ENCODE measurements around the gene ZNF610. TPM values are rescaled to one million over a fixed set of nuclear protein-coding genes. Genes with fewer than 3 reads are reported as not detected.
A peak's percentile ranks its signal among the peaks of the same experiment; 100 is the strongest.
"Not testable (repeated sequence)": the region's sequence is repeated elsewhere in the genome, so short reads cannot be mapped to it uniquely, and the experiment has no call there.

The ZNF610 gene
- 0.50 and 1.1 TPM in 2 replicates for total RNA-seq

GRCh38 chr19:52336117-52336790 is at the start of gene ZNF610:
Gene ZNF610 (plus strand): TSS chr19:52336243. CDS start chr19:52349173, 12,930 bp downstream.
- intact Hi-C loops (cut with micrococcal nuclease): loop anchor here (1.0 to 5.0 kb wide), 2 partner anchors 61 to 67 kb away; partner anchors contain the start of genes ZNF528 and ZNF766
- peak within 1 kb of the TSS; percentile 91 for H3K4me3 Mint-ChIP-seq (ENCODE audit: low read depth)
- H3K4me1 Mint-ChIP-seq (ENCODE audit: low read depth): peaks cover 8% of the 10 kb centered on the region
- H3K27ac Mint-ChIP-seq: peak within 1 kb of the TSS; percentile 92
- peaks cover 30% of the 10 kb centered on the region for H3K36me3 Mint-ChIP-seq (ENCODE audit: low read depth)
- no peaks in the 10 kb centered on the region for H3K27me3 Mint-ChIP-seq (ENCODE audit: low read depth)
- H3K9me3 Mint-ChIP-seq: peaks cover 51% of the 10 kb centered on the region
- peak; percentile 82 for DNase-seq (ENCODE audit: low spot score)

DNA sequence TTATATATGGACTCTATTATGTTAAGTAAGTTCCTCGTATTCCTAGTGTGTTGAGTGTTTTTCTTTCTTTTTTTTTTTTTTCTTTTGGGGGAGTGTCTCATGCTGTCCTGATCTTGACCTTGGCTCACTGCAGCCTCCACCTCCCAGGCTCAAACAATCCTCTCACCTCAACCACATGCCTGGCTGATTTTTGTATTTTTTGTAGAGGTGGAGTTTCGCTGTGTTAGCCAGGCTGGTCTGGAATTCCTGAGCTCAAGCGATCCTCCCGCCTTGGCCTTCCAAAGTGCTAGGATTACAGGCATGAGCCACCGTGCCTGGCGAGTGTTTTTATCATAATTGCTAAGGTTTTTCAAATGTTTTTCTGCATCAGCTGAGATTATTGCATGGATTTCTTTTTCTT is 49.8 kb upstream of the ZNF610 start:
- intact Hi-C loops (cut with micrococcal nuclease): no loop called here
- no peak for DNase-seq (ENCODE audit: low spot score)
- no peak overlapping the region for H3K4me3 Mint-ChIP-seq (ENCODE audit: low read depth)
- no peak overlapping the region for H3K27ac Mint-ChIP-seq
- peaks cover 96% of the 10 kb centered on the region for H3K36me3 Mint-ChIP-seq (ENCODE audit: low read depth)
- H3K27me3 Mint-ChIP-seq (ENCODE audit: low read depth): no peaks in the 10 kb centered on the region
- H3K4me1 Mint-ChIP-seq (ENCODE audit: low read depth): no peaks in the 10 kb centered on the region
- peaks cover 70% of the 10 kb centered on the region for H3K9me3 Mint-ChIP-seq

DNA sequence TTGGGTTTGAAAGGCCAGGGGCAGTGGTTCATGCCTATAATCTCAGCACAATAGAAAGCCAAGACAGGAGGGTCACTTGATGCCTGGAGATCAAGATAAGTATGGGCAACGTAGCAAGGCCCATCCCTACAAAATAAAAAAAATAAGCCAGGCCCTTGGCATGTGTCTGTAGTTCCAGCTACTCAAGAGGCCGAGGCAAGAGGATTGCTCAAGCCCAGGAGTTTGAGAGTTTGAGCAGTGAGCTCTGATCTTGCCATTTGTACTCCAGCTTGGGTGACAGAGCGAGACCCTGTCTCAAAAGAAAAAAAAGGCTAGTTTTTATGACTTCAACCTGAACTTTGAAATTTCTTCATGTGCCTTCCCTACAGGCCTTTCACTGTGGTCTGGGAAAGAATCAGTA is 44.3 kb upstream of the ZNF610 start:
- Mint-ChIP-seq H3K4me1 (ENCODE audit: low read depth) (peaks cover 3% of the 10 kb centered on the region), H3K36me3 (ENCODE audit: low read depth) (peaks cover 72% of the 10 kb centered on the region), H3K27ac (no peak overlapping the region), H3K27me3 (ENCODE audit: low read depth) (no peaks in the 10 kb centered on the region), H3K9me3 (peaks cover 52% of the 10 kb centered on the region), H3K4me3 (ENCODE audit: low read depth) (no peak overlapping the region)
- DNase-seq (ENCODE audit: low spot score): no peak
- intact Hi-C loops (cut with micrococcal nuclease): no loop called here

DNA sequence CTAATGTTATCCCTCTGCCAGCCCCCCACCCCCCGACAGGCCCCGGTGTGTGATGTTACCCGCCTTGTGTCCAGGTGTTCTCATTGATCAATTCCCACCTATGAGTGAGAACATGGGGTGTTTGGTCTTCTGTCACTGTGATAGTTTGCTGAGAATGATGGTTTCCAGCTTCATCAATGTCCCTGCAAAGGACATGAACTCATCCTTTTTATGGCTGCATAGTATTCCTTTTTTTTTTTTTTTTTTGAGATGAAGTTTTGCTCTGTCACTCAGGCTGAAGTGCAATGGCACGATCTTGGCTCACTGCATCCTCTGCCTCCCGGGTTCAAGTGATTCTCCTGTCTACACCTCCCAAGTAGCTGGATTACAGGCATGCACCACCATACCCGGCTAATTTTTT is 43.1 kb upstream of the ZNF610 start:
- H3K27ac Mint-ChIP-seq; DNase-seq (ENCODE audit: low spot score); H3K27me3 Mint-ChIP-seq (ENCODE audit: low read depth); intact Hi-C loops (cut with micrococcal nuclease); H3K4me3 Mint-ChIP-seq (ENCODE audit: low read depth): not testable (repeated sequence)
- H3K36me3 Mint-ChIP-seq (ENCODE audit: low read depth): peaks cover 68% of the 10 kb centered on the region
- H3K9me3 Mint-ChIP-seq: peaks cover 49% of the 10 kb centered on the region
- H3K4me1 Mint-ChIP-seq (ENCODE audit: low read depth): peaks cover 11% of the 10 kb centered on the region

DNA sequence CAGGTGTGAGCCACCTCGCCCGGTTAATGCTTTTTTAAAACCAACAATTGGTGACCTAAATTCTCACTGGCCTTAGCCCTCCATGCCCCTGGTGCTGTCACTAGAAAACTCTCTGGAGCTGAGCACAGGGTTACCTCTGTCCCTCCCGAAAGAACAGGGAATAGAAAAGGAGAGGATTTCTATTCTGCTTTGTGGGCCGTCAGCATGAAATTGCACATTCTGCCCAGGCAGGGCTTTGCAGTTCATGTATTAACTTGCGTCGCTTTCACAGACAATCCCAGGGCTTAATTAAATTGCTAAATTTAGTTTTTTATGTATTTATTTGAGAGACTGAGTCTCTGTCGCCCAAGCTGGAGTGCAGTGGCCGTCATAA is 39.7 kb upstream of the ZNF610 start:
- intact Hi-C loops (cut with micrococcal nuclease): no loop called here
- Mint-ChIP-seq H3K4me1 (ENCODE audit: low read depth) (peaks cover 14% of the 10 kb centered on the region), H3K27me3 (ENCODE audit: low read depth) (peaks cover 2% of the 10 kb centered on the region), H3K27ac (no peak overlapping the region), H3K9me3 (peaks cover 54% of the 10 kb centered on the region), H3K36me3 (ENCODE audit: low read depth) (peaks cover 72% of the 10 kb centered on the region), H3K4me3 (ENCODE audit: low read depth) (peak overlapping the region; percentile 75)
- DNase-seq (ENCODE audit: low spot score): no peak

DNA sequence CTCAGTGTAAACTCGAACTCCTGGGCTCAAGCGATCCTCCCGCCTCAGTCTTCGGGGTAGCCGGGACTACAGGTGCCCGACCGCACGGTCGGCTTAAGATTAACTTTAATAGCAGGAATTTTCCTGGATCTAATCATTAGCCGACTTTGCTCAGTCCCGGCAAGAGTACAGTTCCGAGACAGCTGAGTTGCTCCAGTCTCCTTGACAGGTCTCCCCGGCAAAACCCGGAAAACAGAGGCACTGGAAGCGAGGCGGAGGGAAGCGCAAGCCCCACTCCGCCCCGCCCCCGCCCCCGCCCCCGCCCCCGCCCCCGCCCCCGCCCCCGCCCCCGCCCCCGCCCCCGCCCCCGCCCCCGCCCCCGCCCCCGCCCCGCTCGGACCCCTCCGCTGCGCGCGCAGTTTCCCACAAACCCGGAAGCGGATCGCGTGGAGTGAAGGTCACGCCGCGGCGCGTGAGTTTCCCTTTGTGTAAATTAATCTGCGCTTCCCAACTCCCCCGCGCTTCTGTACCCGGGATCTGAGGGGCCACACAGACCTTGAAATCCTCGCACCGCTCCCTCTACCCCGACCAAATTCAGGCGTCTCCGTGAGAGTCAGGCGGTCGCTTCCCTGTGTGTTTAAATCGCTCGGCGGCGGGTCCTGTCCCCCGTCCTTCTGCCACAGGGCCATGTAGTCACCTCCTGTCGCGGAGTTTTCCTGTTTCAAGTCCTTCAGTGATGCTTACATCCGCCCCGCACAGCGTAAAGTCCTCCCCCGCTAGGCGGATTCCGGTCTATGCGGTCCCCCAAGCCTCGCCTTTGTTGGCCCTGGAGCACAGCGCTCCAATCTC is 39.1 kb upstream of the ZNF610 start, which contains the start of gene ZNF480:
Gene ZNF480 (plus strand): TSS at position 397 of the 828 bp plus-strand sequence. CDS start 3,244 bp downstream, outside the sequence.
- DNase-seq (ENCODE audit: low spot score): peak; percentile 74
- H3K4me1 Mint-ChIP-seq (ENCODE audit: low read depth): peaks cover 14% of the 10 kb centered on the region

DNA sequence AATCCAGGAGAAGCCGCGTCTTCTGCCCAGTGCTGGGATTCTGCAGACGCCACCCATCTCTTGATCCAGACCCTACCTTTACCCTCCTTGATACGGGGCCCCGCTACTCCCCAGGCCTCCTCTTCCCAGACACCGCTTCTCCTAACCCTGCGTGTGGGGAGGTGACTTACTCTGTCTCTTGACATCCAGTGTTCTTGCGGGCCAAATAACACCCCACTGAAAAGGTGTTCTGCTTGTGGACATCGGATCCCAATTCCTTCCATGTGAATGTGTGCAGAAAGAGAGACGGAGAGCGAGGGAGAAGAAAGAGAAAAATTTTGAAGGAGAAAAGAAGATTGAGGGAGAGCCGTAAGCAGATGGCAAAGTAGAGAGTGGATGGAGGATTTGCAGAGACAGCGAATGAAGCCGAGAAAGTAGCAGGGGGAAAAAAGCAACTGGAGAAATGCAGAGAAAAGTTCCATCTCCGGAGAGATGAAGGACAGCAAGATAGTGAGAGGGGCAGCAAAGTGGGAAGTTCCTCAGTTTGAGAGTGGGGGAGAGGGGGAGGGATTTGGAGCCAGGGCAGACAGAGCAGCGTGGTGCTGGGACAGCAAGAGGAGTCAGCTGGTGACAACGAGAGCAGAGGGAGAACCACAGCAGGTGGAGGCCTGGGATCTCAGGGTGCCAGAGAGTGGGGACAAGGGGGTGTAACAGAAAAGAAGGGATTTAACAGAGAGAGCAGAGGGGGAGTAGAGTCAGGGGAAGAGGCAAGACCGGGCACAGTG is 38.3 kb upstream of the ZNF610 start:
- Mint-ChIP-seq H3K9me3 (peaks cover 60% of the 10 kb centered on the region), H3K4me1 (ENCODE audit: low read depth) (peaks cover 14% of the 10 kb centered on the region), H3K36me3 (ENCODE audit: low read depth) (peaks cover 73% of the 10 kb centered on the region), H3K27me3 (ENCODE audit: low read depth) (peaks cover 2% of the 10 kb centered on the region), H3K4me3 (ENCODE audit: low read depth) (peak overlapping the region; percentile 89), H3K27ac (peak overlapping the region; percentile 94)
- intact Hi-C loops (cut with micrococcal nuclease): loop anchor here (1.0 kb wide), 2 partner anchors 28 to 341 kb away; partner anchors contain the start of genes ZNF766 and ZNF83
- no peak for DNase-seq (ENCODE audit: low spot score)

More for the DNA sequence above, 39.1 kb upstream of the ZNF610 start, which contains the start of gene ZNF480:
- Mint-ChIP-seq H3K4me3 (ENCODE audit: low read depth) (peak within 1 kb of the TSS; percentile 89), H3K27me3 (ENCODE audit: low read depth) (peaks cover 2% of the 10 kb centered on the region), H3K27ac (peak within 1 kb of the TSS; percentile 94), H3K36me3 (ENCODE audit: low read depth) (peaks cover 73% of the 10 kb centered on the region), H3K9me3 (peaks cover 58% of the 10 kb centered on the region)
- intact Hi-C loops (cut with micrococcal nuclease): loop anchor here (1.0 kb wide), 2 partner anchors 28 to 341 kb away; partner anchors contain the start of genes ZNF766 and ZNF83

- Mint-ChIP-seq H3K4me3 (ENCODE audit: low read depth) (no peak overlapping the region), H3K27ac (no peak overlapping the region), H3K27me3 (ENCODE audit: low read depth) (no peaks in the 10 kb centered on the region), H3K36me3 (ENCODE audit: low read depth) (peaks cover 90% of the 10 kb centered on the region), H3K4me1 (ENCODE audit: low read depth) (no peaks in the 10 kb centered on the region), H3K9me3 (peaks cover 80% of the 10 kb centered on the region)
- intact Hi-C loops (cut with micrococcal nuclease): no loop called here
- DNase-seq (ENCODE audit: low spot score): no peak
These were observed 28.8 kb upstream of the ZNF610 start for GRCh38 chr19:52307275-52307674.

DNA sequence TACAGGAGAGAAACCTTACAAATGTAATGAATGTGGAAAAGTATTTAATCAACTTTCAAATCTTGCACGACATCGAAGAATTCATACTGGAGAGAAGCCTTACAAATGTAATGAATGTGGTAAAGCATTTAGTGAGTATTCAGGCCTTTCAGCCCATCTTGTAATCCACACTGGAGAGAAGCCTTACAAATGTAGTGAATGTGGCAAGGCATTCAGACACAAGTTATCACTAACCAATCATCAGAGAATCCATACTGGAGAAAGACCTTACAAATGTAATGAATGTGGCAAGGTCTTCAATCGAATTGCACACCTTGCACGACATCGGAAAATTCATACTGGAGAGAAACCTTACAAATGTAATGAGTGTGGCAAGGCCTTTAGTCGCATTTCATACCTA is 13.6 kb upstream of the ZNF610 start:
- Mint-ChIP-seq H3K36me3 (ENCODE audit: low read depth) (peaks cover 70% of the 10 kb centered on the region), H3K4me3 (ENCODE audit: low read depth) (no peak overlapping the region), H3K4me1 (ENCODE audit: low read depth) (no peaks in the 10 kb centered on the region), H3K27ac (no peak overlapping the region), H3K9me3 (peaks cover 89% of the 10 kb centered on the region), H3K27me3 (ENCODE audit: low read depth) (no peaks in the 10 kb centered on the region)
- DNase-seq (ENCODE audit: low spot score): no peak
- intact Hi-C loops (cut with micrococcal nuclease): no loop called here

DNA sequence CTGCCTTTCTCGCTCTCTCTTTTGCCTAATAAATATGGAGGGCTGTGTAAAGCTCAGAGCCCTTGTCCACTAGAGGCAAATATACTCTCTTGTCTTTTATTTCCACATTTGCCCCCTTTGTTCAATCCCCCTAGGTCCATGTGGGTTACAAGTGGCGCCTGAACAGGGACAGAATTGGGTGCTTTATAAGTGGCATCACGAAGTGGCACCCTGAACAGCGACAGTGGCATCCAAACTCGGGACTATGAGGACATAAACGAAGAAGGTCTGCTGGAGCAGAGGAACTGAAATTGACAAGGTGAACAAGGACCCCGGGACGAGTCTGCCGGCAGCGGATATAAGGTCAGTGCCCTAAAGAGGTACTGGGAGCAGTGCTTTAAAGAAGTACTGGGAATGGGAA is 4.3 kb upstream of the ZNF610 start:
- peaks cover 57% of the 10 kb centered on the region for H3K9me3 Mint-ChIP-seq
- intact Hi-C loops (cut with micrococcal nuclease): no loop called here
- H3K4me3 Mint-ChIP-seq (ENCODE audit: low read depth): no peak overlapping the region
- peaks cover 2% of the 10 kb centered on the region for H3K4me1 Mint-ChIP-seq (ENCODE audit: low read depth)
- H3K27ac Mint-ChIP-seq: no peak overlapping the region
- DNase-seq (ENCODE audit: low spot score): no peak
- H3K36me3 Mint-ChIP-seq (ENCODE audit: low read depth): peaks cover 16% of the 10 kb centered on the region
- no peaks in the 10 kb centered on the region for H3K27me3 Mint-ChIP-seq (ENCODE audit: low read depth)

- peaks cover 56% of the 10 kb centered on the region for H3K9me3 Mint-ChIP-seq
- H3K27me3 Mint-ChIP-seq (ENCODE audit: low read depth): no peaks in the 10 kb centered on the region
- H3K4me1 Mint-ChIP-seq (ENCODE audit: low read depth): peaks cover 8% of the 10 kb centered on the region
- H3K4me3 Mint-ChIP-seq (ENCODE audit: low read depth): peak overlapping the region; percentile 91
- peaks cover 30% of the 10 kb centered on the region for H3K36me3 Mint-ChIP-seq (ENCODE audit: low read depth)
- intact Hi-C loops (cut with micrococcal nuclease): loop anchor here (1.0 to 5.0 kb wide), 2 partner anchors 62 to 66 kb away; partner anchors contain the start of genes ZNF528 and ZNF766
- H3K27ac Mint-ChIP-seq: peak overlapping the region; percentile 92
- no peak for DNase-seq (ENCODE audit: low spot score)
These were observed 301 bp upstream of the ZNF610 start for GRCh38 chr19:52335768-52336116.

DNA sequence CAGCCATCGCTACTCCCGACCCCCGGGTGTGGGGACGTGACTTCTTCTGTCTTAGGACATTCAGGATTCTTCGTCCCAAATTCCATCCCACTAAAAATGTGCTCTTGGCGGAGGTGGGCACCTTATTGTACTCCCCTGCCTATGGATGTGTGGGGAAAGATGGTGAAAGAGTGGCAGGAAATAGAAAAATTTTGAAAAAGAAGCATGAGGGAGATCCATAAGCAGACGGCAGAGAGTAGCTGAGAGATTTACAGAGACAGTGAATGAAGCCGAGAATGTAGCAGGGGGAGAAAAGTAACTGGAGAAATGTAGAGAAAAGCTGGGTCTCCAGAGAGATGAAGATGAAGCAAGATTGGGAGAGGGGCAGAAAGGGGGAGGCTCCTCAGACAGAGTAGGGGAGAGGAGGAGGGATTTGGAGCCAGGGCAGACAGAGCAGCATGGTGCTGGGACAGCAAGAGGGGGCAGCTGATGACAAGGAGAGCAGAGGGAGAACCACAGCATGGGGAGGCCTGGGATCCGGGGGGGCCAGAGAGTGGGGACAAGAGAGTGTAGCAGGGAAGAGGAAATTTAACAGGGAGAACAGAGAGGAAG is 843 bp downstream of the ZNF610 start:
- no peak for DNase-seq (ENCODE audit: low spot score)
- peak overlapping the region; percentile 92 for H3K27ac Mint-ChIP-seq
- peak overlapping the region; percentile 91 for H3K4me3 Mint-ChIP-seq (ENCODE audit: low read depth)
- peaks cover 27% of the 10 kb centered on the region for H3K36me3 Mint-ChIP-seq (ENCODE audit: low read depth)
- H3K4me1 Mint-ChIP-seq (ENCODE audit: low read depth): peaks cover 8% of the 10 kb centered on the region
- H3K9me3 Mint-ChIP-seq: peaks cover 46% of the 10 kb centered on the region
- no peaks in the 10 kb centered on the region for H3K27me3 Mint-ChIP-seq (ENCODE audit: low read depth)
- intact Hi-C loops (cut with micrococcal nuclease): loop anchor here (1.0 to 5.0 kb wide), 2 partner anchors 60 to 68 kb away; partner anchors contain the start of genes ZNF528 and ZNF766

Measured in activated T-helper 2 cell treated with anti-CD3 and anti-CD28 coated beads, Interferon-gamma antibody, Interleukin-2, Interleukin-4, amounts not matched to agents 10 μg/mL and 5 μg/mL and 100 μg/mL, durations not matched to agents 14 hours and 24 hours and 36 hours (primary cell).